NCI-H1436 (cell line): Measurements from ENCODE around the gene PPFIBP1.
A peak's percentile ranks its signal among the peaks of the same experiment; 100 is the strongest.

Experiments
- DNase-seq: peaks from one replicate; lab custom pipeline; 2025; lab: John Stamatoyannopoulos, UW

Gene PPFIBP1

GRCh38 chr12:27667540-27667939, 143.5 kb downstream of the PPFIBP1 start:
- DNase-seq = no peak

- DNase-seq = no peak
These were observed 148.0 kb downstream of the PPFIBP1 start for GRCh38 chr12:27672051-27672450.

GRCh38 chr12:27672643-27673042, 148.6 kb downstream of the PPFIBP1 start:
- DNase-seq = no peak

- no peak for DNase-seq
These were observed 149.2 kb downstream of the PPFIBP1 start for GRCh38 chr12:27673101-27673718.

- DNase-seq = no peak
These were observed 151.0 kb downstream of the PPFIBP1 start for GRCh38 chr12:27674989-27675388.

- no peak for DNase-seq
These were observed 156.6 kb downstream of the PPFIBP1 start for GRCh38 chr12:27680619-27681018.

- DNase-seq = no peak
These were observed 158.5 kb downstream of the PPFIBP1 start for GRCh38 chr12:27682534-27682933.

GRCh38 chr12:27685274-27685673, 161.3 kb downstream of the PPFIBP1 start:
- no peak for DNase-seq

GRCh38 chr12:27686147-27686546, 162.1 kb downstream of the PPFIBP1 start:
- DNase-seq = no peak

- no peak for DNase-seq
These were observed 164.7 kb downstream of the PPFIBP1 start for GRCh38 chr12:27688671-27689070.

- DNase-seq = no peak
These were observed 165.7 kb downstream of the PPFIBP1 start for GRCh38 chr12:27689558-27690180.

GRCh38 chr12:27693403-27693802, 169.4 kb downstream of the PPFIBP1 start:
- no peak for DNase-seq

- DNase-seq = no peak
These were observed 171.7 kb downstream of the PPFIBP1 start for GRCh38 chr12:27695556-27696292.

GRCh38 chr12:27696293-27696652, 172.3 kb downstream of the PPFIBP1 start, which contains the start of gene REP15:
REP15 (plus strand) TSS chr12:27696447; CDS start chr12:27696563, 116 bp downstream.
- DNase-seq = no peak

GRCh38 chr12:27696864-27697564, 173.0 kb downstream of the PPFIBP1 start:
- DNase-seq = no peak

- peak; percentile 32 for DNase-seq
These were observed 179.9 kb downstream of the PPFIBP1 start for GRCh38 chr12:27703720-27704452.

- DNase-seq = no peak
These were observed 181.3 kb downstream of the PPFIBP1 start for GRCh38 chr12:27705263-27705662.

- DNase-seq = no peak
These were observed 183.2 kb downstream of the PPFIBP1 start for GRCh38 chr12:27707216-27707615.

GRCh38 chr12:27709212-27709931, 185.4 kb downstream of the PPFIBP1 start:
- no peak for DNase-seq

- no peak for DNase-seq
These were observed 186.1 kb downstream of the PPFIBP1 start for GRCh38 chr12:27709932-27710591.
